Gastrocnemius medialis (tissue), 4 donors: ENCODE measurements around the gene ZFYVE28. TPM values are rescaled to one million over a fixed set of nuclear protein-coding genes. Genes with fewer than 3 reads are reported as not detected.

Source experiments
- ATAC-seq, 2 donors: fragments of 150-250 bp; one replicate each; pipeline ENCODE4 v1.9.1; 2016
- DNase-seq, 2 donors: peaks; one replicate each; pipeline ENCODE4 v3.0.0-alpha.2; 2019
- H3K27ac ChIP-seq, 4 donors: fragments of 200-600 bp; sonication (generic); 1 replicate in 1 of 4; 2 replicates in 3 of 4; pipeline ENCODE4 v1.5.1; 2016 to 2018; ENCODE audit warnings: mild to moderate bottlenecking in 2 of 4, moderate library complexity in 1 of 4
- H3K27me3 ChIP-seq, 3 donors: fragments of 200-600 bp; sonication (generic) in 2 of 3; 1 replicate in 1 of 3; 2 replicates in 2 of 3; pipeline versions ENCODE4 v1.5.1 to v1.6.0; 2016 to 2019; ENCODE audit warnings: mild to moderate bottlenecking in 1 of 3, moderate library complexity in 1 of 3
- H3K36me3 ChIP-seq, 2 donors: fragments of 200-600 bp; sonication (generic) in 1 of 2; one replicate each; pipeline ENCODE4 v1.5.1; 2017 to 2018
- H3K4me1 ChIP-seq, 2 donors: fragments of 200-600 bp; sonication (generic) in 1 of 2; one replicate each; pipeline ENCODE4 v1.5.1; 2016 to 2017; ENCODE audit warnings: mild to moderate bottlenecking in 2 of 2
- H3K4me3 ChIP-seq, 4 donors: fragments of 200-600 bp; sonication (generic) in 3 of 4; 1 replicate in 1 of 4; 2 replicates in 3 of 4; pipeline ENCODE4 v1.5.1; 2016 to 2019; ENCODE audit warnings: mild to moderate bottlenecking in 2 of 4
- H3K9me3 ChIP-seq, 3 donors: fragments of 200-600 bp; sonication (generic) in 2 of 3; 1 replicate in 1 of 3; 2 replicates in 2 of 3; pipeline ENCODE4 v1.5.1; 2016 to 2019
- POLR2A ChIP-seq, 2 donors: fragments of 450-650 bp; IDR thresholded peaks; one replicate each; pipeline ENCODE4 v1.6.1; 2017; ENCODE audit warnings: antibody characterized with exemption in 2 of 2, mild to moderate bottlenecking in 2 of 2, moderate library complexity in 2 of 2
- in situ Hi-C, 4 donors: fragments of 200-750 bp; cut with MboI; loops; one replicate each; pipeline versions ENCODE4 v1.15.0 to v1.8.0; 2017; ENCODE audit warnings: low sequenced_read_pairs in 4 of 4
- intact Hi-C: fragments of 100-400 bp; cut with DNase I; formaldehyde crosslinking; loops from one replicate; pipeline ENCODE4 v1.15.1; 2023; ENCODE audit warnings: low total_unique reads
- total RNA-seq, 4 donors: library from RNA; depleted of rRNA; stranded (reverse); fragments of >200 nt; gene quantifications; one replicate each; pipeline versions ENCODE4 v1.1.0 to v1.2.3, GENCODE V29; 2016
- TF ChIP-seq, protein P1 (sequence below), 5 experiments: fragments of 450-650 bp in 3 of 5; fragments of 200-600 bp in 2 of 5; sonication (generic) in 2 of 5; IDR thresholded peaks in 4 of 5; conservative IDR thresholded peaks in 1 of 5; 1 replicate in 4 of 5; 2 replicates in 1 of 5; pipeline ENCODE4 v1.5.1; 2016 to 2019; ENCODE audit warnings: antibody characterized with exemption in 5 of 5, mild to moderate bottlenecking in 3 of 5, moderate library complexity in 3 of 5

Gene ZFYVE28
- total RNA-seq, 4 donors from 2014 or later: 1.8 to 6.0 (median 3.4) TPM

DNA sequence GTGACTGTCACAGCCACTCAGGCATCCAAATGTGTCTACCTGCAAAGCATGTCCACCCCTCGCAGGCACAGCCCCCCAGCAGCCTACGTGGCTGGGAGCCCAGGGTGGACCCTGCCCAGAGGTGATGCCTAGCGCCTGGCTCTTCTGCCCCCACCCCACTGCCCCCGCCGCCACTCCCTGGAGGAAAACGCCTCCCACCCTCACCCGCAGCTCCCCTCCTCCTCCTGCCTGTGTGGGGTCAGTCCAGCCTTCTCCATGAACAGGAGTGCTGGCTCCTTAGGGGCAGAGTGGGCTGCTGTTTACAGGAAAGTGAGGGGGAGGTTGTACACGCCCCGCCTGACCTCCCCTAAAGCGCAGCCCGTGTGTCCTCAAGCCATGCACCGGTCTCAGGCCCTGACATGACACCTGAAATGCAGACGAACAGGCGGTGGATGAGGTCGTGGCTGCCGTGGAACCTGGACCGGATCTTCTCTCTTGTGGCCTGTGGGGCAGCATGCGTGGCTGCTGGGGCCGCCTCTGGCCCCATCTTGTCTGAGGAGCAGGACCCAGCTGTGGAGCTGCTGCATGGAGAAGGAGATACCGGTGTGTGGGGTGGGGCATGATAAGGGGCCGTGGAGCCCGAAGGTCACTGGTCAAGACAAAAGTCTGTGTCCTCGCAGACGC, 144.7 kb downstream of the ZFYVE28 start:
- Histone ChIP-seq H3K4me3 (no peak overlapping the region), H3K36me3 (no peaks in the 10 kb centered on the region), H3K27me3 (no peaks in the 10 kb centered on the region), H3K4me1 (peaks cover 19 to 20% of the 10 kb centered on the region in 2 donors), H3K9me3 (no peaks in the 10 kb centered on the region), H3K27ac (no peak overlapping the region)
- no peak for TF ChIP-seq POLR2A (IDR thresholded peaks at IDR 0.05)
- TF ChIP-seq, protein P1, sequence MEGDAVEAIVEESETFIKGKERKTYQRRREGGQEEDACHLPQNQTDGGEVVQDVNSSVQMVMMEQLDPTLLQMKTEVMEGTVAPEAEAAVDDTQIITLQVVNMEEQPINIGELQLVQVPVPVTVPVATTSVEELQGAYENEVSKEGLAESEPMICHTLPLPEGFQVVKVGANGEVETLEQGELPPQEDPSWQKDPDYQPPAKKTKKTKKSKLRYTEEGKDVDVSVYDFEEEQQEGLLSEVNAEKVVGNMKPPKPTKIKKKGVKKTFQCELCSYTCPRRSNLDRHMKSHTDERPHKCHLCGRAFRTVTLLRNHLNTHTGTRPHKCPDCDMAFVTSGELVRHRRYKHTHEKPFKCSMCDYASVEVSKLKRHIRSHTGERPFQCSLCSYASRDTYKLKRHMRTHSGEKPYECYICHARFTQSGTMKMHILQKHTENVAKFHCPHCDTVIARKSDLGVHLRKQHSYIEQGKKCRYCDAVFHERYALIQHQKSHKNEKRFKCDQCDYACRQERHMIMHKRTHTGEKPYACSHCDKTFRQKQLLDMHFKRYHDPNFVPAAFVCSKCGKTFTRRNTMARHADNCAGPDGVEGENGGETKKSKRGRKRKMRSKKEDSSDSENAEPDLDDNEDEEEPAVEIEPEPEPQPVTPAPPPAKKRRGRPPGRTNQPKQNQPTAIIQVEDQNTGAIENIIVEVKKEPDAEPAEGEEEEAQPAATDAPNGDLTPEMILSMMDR (IDR thresholded peaks at IDR 0.05 in 4 of 5, conservative IDR thresholded peaks at IDR 0.05 in 1 of 5): no peak
- ATAC-seq: no peak
- intact Hi-C loops: no loop called here
- in situ Hi-C loops: no loop called here
- DNase-seq: no peak

DNA sequence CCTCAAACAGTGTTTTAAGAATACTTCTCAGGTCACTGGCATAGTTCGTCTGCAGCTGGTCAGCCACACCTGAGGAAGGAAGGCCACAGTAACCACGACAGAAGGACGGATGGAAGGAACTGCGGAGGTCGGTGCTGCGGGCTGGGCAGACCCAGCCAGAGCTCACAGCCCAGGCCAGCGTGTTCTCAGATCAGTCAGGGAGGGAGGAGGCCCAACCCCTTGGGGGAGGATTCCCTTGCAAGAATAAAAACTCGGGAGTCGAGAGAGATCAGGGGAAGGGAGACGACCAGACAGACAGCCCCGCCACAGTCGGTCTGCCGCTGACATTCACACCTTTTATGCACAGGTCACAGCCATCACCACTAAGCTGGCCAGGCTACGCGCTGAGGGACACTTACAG, 145.2 kb downstream of the ZFYVE28 start:
- Histone ChIP-seq H3K36me3 (no peaks in the 10 kb centered on the region), H3K4me1 (peaks cover 25% of the 10 kb centered on the region in 2 donors), H3K9me3 (no peaks in the 10 kb centered on the region), H3K4me3 (no peak overlapping the region), H3K27ac (no peak overlapping the region), H3K27me3 (no peaks in the 10 kb centered on the region)
- in situ Hi-C loops (no loop called here), intact Hi-C loops (no loop called here)
- DNase-seq: no peak
- TF ChIP-seq POLR2A (IDR thresholded peaks at IDR 0.05): no peak
- TF ChIP-seq, protein P1 (IDR thresholded peaks at IDR 0.05 in 4 of 5, conservative IDR thresholded peaks at IDR 0.05 in 1 of 5): no peak
- no peak for ATAC-seq

GRCh38 chr4:2272828-2273120, 145.7 kb downstream of the ZFYVE28 start:
- Histone ChIP-seq H3K27me3 (no peaks in the 10 kb centered on the region), H3K4me1 (peaks cover 29% of the 10 kb centered on the region in 2 donors), H3K9me3 (no peaks in the 10 kb centered on the region), H3K27ac (no peak overlapping the region), H3K4me3 (no peak overlapping the region), H3K36me3 (no peaks in the 10 kb centered on the region)
- DNase-seq (no peak), ATAC-seq (no peak)
- intact Hi-C loops (no loop called here), in situ Hi-C loops (no loop called here)
- no peak for TF ChIP-seq POLR2A (IDR thresholded peaks at IDR 0.05)
- TF ChIP-seq, protein P1 (IDR thresholded peaks at IDR 0.05 in 4 of 5, conservative IDR thresholded peaks at IDR 0.05 in 1 of 5): no peak

DNA sequence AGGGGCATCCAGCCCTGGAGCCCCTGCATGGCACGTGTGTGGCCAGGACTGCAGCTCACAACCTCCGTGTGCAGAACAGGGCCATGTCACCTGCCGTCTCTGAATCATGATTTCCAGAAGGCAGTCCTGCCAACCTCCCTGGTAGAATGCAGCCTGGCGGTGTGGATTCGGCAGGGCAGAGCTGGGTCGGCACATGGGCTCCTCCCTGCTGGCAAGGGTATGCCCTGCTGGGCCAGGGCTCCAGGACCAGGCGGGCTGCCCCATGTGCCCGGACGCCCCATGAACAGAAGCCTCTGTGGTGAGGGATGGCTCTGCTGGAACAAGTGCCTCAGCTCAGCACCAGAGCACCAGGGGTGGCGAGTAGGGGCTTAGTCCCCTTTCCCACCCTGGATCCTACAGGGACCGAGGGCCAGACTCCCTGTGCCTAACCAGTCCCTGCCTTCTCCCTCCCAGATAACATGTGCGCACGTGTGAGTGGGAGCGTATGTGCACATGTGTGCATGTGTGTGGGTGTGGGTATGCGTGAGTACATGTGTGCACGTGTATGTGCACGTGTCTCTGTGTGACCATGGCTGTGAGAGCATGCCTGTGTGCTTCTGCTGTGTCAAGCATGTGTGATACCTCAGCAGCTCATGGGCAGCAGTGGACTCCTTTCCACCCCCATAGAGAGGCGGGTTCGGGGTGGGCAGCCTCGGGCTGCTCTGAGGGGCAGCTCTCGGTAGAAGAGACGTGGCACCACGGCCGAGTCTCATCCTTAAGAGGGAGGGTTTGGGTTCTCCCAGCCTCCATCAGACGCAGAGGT, 146.2 kb downstream of the ZFYVE28 start:
- TF ChIP-seq POLR2A (IDR thresholded peaks at IDR 0.05): no peak
- TF ChIP-seq, protein P1 (IDR thresholded peaks at IDR 0.05 in 4 of 5, conservative IDR thresholded peaks at IDR 0.05 in 1 of 5): no peak
- intact Hi-C loops: no loop called here
- H3K36me3 ChIP-seq: no peaks in the 10 kb centered on the region
- DNase-seq (no peak), ATAC-seq (peak; percentile 14 to 44)
- H3K9me3 ChIP-seq: no peaks in the 10 kb centered on the region
- no peak overlapping the region for H3K4me3 ChIP-seq
- peaks cover 29 to 32% of the 10 kb centered on the region in 2 donors for H3K4me1 ChIP-seq
- in situ Hi-C loops: no loop called here
- H3K27me3 ChIP-seq: no peaks in the 10 kb centered on the region
- H3K27ac ChIP-seq: peak overlapping the region in 3 of 4 donors; percentile 28 to 82 (median 35)
